A549 (cell line): Measurements from ENCODE around the gene CFAP73. TPM values are rescaled to one million over a fixed set of nuclear protein-coding genes. Genes with fewer than 3 reads are reported as not detected.

Source experiments
- ATAC-seq, 2 experiments: fragments of 200-7000 bp in 1 of 2; fragments of >200 bp in 1 of 2; cut with Nextera tagmentation in 1 of 2; cut with Tn5 transposase in 1 of 2; 3 replicates each; pipeline versions ENCODE4 v1.8.0 to v1.9.1; 2018 to 2020; ENCODE audit warnings: mild to moderate bottlenecking in 1 of 2, moderate library complexity in 1 of 2
- CTCF ChIA-PET: fragments of 300-600 bp; sonication (Branson Sonifier 250); formaldehyde crosslinking; extraction: SDS; loops from one replicate; lab custom pipeline; 2021; ENCODE audit warnings: antibody characterized with exemption, inconsistent platforms; lab: Yijun Ruan, JAX
- POLR2A ChIA-PET: fragments of 350-600 bp; formaldehyde crosslinking; extraction: SDS; loops from one replicate; lab custom pipeline; 2021; ENCODE audit warnings: antibody characterized with exemption, inconsistent platforms; lab: Yijun Ruan, JAX
- DNase-seq, 2 experiments: peaks; one replicate each; pipeline versions ENCODE4 v3.0.0 to v3.0.0-alpha.2; 2011 to 2016; ENCODE audit warnings: low read depth in 1 of 2, low spot score in 1 of 2
- FAIRE-seq: peaks from 2 replicates; lab custom pipeline; 2011; peaks lifted over from hg19 to GRCh38; lab: Jason Lieb, UNC
- H3K27ac ChIP-seq, 2 experiments: fragments of >200 bp; sonication (Bioruptor Twin); formaldehyde crosslinking; 3 replicates each; pipeline ENCODE4 v1.5.1; 2016 to 2017
- H3K4me1 ChIP-seq: fragments of >200 bp; sonication (Bioruptor Twin); formaldehyde crosslinking; 3 replicates; pipeline ENCODE4 v1.6.1; 2016
- H3K4me2 ChIP-seq: fragments of >200 bp; sonication (Bioruptor Twin); formaldehyde crosslinking; 3 replicates; pipeline ENCODE4 v1.6.1; 2016
- H3K4me3 ChIP-seq: fragments of >200 bp; sonication (Bioruptor Twin); formaldehyde crosslinking; 3 replicates; pipeline ENCODE4 v1.5.1; 2016
- H3K9me3 ChIP-seq: fragments of >200 bp; sonication (Bioruptor Twin); formaldehyde crosslinking; 3 replicates; pipeline ENCODE4 v1.6.1; 2016
- BCL3 ChIP-seq: fragments of >200 bp; sonication (Bioruptor Twin); formaldehyde crosslinking; IDR thresholded peaks from 3 replicates; pipeline ENCODE4 v1.6.1; 2016
- BHLHE40 ChIP-seq: IDR thresholded peaks from 2 replicates; pipeline ENCODE4 v1.6.1; 2012; ENCODE audit warnings: low read depth, low read length, inconsistent platforms
- CBX8 ChIP-seq: fragments of 200-600 bp; sonication (generic); IDR thresholded peaks from 2 replicates; pipeline ENCODE4 v1.6.1; 2016
- CEBPB ChIP-seq, 2 experiments: fragments of >200 bp in 1 of 2; sonication (Bioruptor Twin) in 1 of 2; formaldehyde crosslinking in 1 of 2; IDR thresholded peaks; 2 replicates each; pipeline ENCODE4 v1.6.1; 2012 to 2016
- CHD2 ChIP-seq: fragments of 150-350 bp; IDR thresholded peaks from 2 replicates; pipeline ENCODE4 v1.6.1; 2014; ENCODE audit warnings: low read length; ENCODE audit not compliant: partially characterized antibody
- E2F6 ChIP-seq: IDR thresholded peaks from 2 replicates; pipeline ENCODE4 v1.6.1; 2012; ENCODE audit warnings: low read depth, borderline replicate concordance
- EHF ChIP-seq: fragments of 250-450 bp; sonication (Bioruptor Pico); IDR thresholded peaks from 2 replicates; pipeline ENCODE4 v1.5.0; 2020; ENCODE audit warnings: mild to moderate bottlenecking
- GATA3 ChIP-seq: IDR thresholded peaks from 2 replicates; pipeline ENCODE4 v1.6.1; 2012; ENCODE audit warnings: borderline replicate concordance
- HOXB13 ChIP-seq: fragments of 250-450 bp; sonication (Bioruptor Pico); IDR thresholded peaks from 2 replicates; pipeline ENCODE4 v1.5.0; 2020; ENCODE audit warnings: low read depth, mild to moderate bottlenecking, moderate library complexity
- KDM1A ChIP-seq: fragments of 200-600 bp; sonication (generic); IDR thresholded peaks from 2 replicates; pipeline ENCODE4 v1.6.1; 2016; ENCODE audit warnings: low read depth, mild to moderate bottlenecking
- MAFK ChIP-seq: fragments of 450-650 bp; IDR thresholded peaks from 2 replicates; pipeline ENCODE4 v1.6.1; 2014; ENCODE audit not compliant: partially characterized antibody
- MAX ChIP-seq: IDR thresholded peaks from 2 replicates; pipeline ENCODE4 v1.6.1; 2012
- MAZ ChIP-seq: fragments of 150-350 bp; IDR thresholded peaks from 2 replicates; pipeline ENCODE4 v1.6.1; 2014; ENCODE audit warnings: antibody characterized with exemption, low read depth, low read length, borderline replicate concordance
- PBX3 ChIP-seq: IDR thresholded peaks from 2 replicates; pipeline ENCODE4 v1.6.1; 2012
- POLR2AphosphoS2 ChIP-seq: conservative IDR thresholded peaks from 2 replicates; pipeline ENCODE4 v1.6.1; 2012; ENCODE audit warnings: low read length, improper control_type of control experiment, inconsistent platforms
- RAD21 ChIP-seq, 2 experiments: fragments of >200 bp in 1 of 2; sonication (Bioruptor Twin) in 1 of 2; formaldehyde crosslinking in 1 of 2; IDR thresholded peaks in 1 of 2; conservative IDR thresholded peaks in 1 of 2; 2 replicates in 1 of 2; 3 replicates in 1 of 2; pipeline ENCODE4 v1.6.1; 2012 to 2018; ENCODE audit warnings: inconsistent platforms in 1 of 2
- RCOR1 ChIP-seq: fragments of 150-350 bp; IDR thresholded peaks from 2 replicates; pipeline ENCODE4 v1.6.1; 2014; ENCODE audit warnings: antibody characterized with exemption, low read length, low read depth
- RFX5 ChIP-seq: fragments of 450-650 bp; IDR thresholded peaks from 2 replicates; pipeline ENCODE4 v1.7.1; 2014; ENCODE audit warnings: antibody characterized with exemption, mild to moderate bottlenecking, moderate library complexity
- SMC3 ChIP-seq: fragments of >200 bp; sonication (Bioruptor Twin); formaldehyde crosslinking; IDR thresholded peaks from 3 replicates; pipeline ENCODE4 v1.6.1; 2018; ENCODE audit warnings: inconsistent platforms
- SREBF2 ChIP-seq: fragments of 450-650 bp; IDR thresholded peaks from 2 replicates; pipeline ENCODE4 v1.6.1; 2014; ENCODE audit warnings: mild to moderate bottlenecking, moderate library complexity
- USF2 ChIP-seq: fragments of 450-650 bp; IDR thresholded peaks from 2 replicates; pipeline ENCODE4 v1.6.1; 2014; ENCODE audit warnings: antibody characterized with exemption
- ZFP36 ChIP-seq: fragments of 450-650 bp; IDR thresholded peaks from 2 replicates; pipeline ENCODE4 v1.6.1; 2014; ENCODE audit warnings: borderline replicate concordance; ENCODE audit not compliant: partially characterized antibody
- ZNF302 ChIP-seq: fragments of 250-450 bp; sonication (Bioruptor Pico); IDR thresholded peaks from 2 replicates; pipeline ENCODE4 v1.9.0; 2021; ENCODE audit warnings: inconsistent platforms, mild to moderate bottlenecking, moderate library complexity
- ZSCAN20 ChIP-seq: fragments of 250-450 bp; sonication (Bioruptor Pico); IDR thresholded peaks from 2 replicates; pipeline ENCODE4 v1.8.0; 2022; ENCODE audit warnings: mild to moderate bottlenecking, moderate library complexity
- WGBS: methylation state at CpG from one replicate; pipeline ENCODE4 v1.1.6; 2017; ENCODE audit errors: missing lambda C conversion rate; 5-methylcytosine and 5-hydroxymethylcytosine counted together
- polyA plus RNA-seq, 4 experiments: library from polyadenylated mRNA; depleted of rRNA in 3 of 4; stranded (reverse); fragments of >200 nt; fragmentation: RNase III in 1 of 4; extraction: RNeasy Plus Mini Kit Qiagen cat#74134 plus additional on column Dnase treatment in 1 of 4; gene quantifications; 2 replicates in 3 of 4; 3 replicates in 1 of 4; pipeline ENCODE4 v1.2.3, GENCODE V29; 2011 to 2017

CFAP73 gene
- polyA plus RNA-seq, 2 of the 4 experiments (the other 2 are of a cell fraction): 0.05 TPM; not detected in 1

GRCh38 chr12:113108308-113108707, 41.2 kb upstream of the CFAP73 start:
- DNase-seq (no peak), FAIRE-seq (no peak), ATAC-seq (no peak)
- no peak overlapping the region for H3K27ac ChIP-seq
- H3K4me2 ChIP-seq: no peak overlapping the region
- H3K4me1 ChIP-seq: no peaks in the 10 kb centered on the region
- ChIA-PET CTCF (interaction anchor here (1.0 to 4.9 kb wide), 4 partner anchors 10 to 60 kb away, joined by 3 to 22 read pairs (median 6); no protein-coding TSS in a partner anchor), POLR2A (no interaction called here)
- no peaks in the 10 kb centered on the region for H3K9me3 ChIP-seq
- no peak overlapping the region for H3K4me3 ChIP-seq
- TF ChIP-seq KDM1A (peak; percentile 70; the same call in 1 of the 2 replicates), BCL3 (no peak), ZFP36 (peak; percentile 55), SREBF2 (no peak), CBX8 (no peak), GATA3 (no peak)
- 61% methylated on average over 4 of the region's 4 CpGs for WGBS

GRCh38 chr12:113109360-113109759, 40.2 kb upstream of the CFAP73 start:
- DNase-seq (no peak), ATAC-seq (peak; percentile 12 to 15; a peak in 4 of 6 replicates), FAIRE-seq (no peak)
- H3K4me1 ChIP-seq: no peaks in the 10 kb centered on the region
- ChIA-PET CTCF (interaction anchor here (1.0 to 4.9 kb wide), 3 partner anchors 12 to 65 kb away, joined by 3 to 22 read pairs (median 16); no protein-coding TSS in a partner anchor), POLR2A (no interaction called here)
- TF ChIP-seq MAX: no peak
- TF ChIP-seq PBX3: no peak
- no peak for TF ChIP-seq SMC3
- TF ChIP-seq ZSCAN20: no peak
- no peak for TF ChIP-seq CBX8
- no peak overlapping the region for H3K27ac ChIP-seq
- WGBS: 45% methylated on average over 5 of the region's 5 CpGs
- H3K9me3 ChIP-seq: no peaks in the 10 kb centered on the region
- no peak overlapping the region for H3K4me2 ChIP-seq
- H3K4me3 ChIP-seq: no peak overlapping the region

- CTCF ChIA-PET: interaction anchor here (1.0 to 4.9 kb wide), 4 partner anchors 12 to 64 kb away, joined by 3 to 22 read pairs (median 10); no protein-coding TSS in a partner anchor
- Histone ChIP-seq H3K4me3 (no peak overlapping the region), H3K4me1 (no peaks in the 10 kb centered on the region), H3K9me3 (no peaks in the 10 kb centered on the region), H3K27ac (no peak overlapping the region), H3K4me2 (no peak overlapping the region)
- POLR2A ChIA-PET: no interaction called here
- ATAC-seq (peak in 1 of 2 experiments; percentile 9; a peak in 2 of 6 replicates), FAIRE-seq (no peak), DNase-seq (no peak)
- WGBS: 49% methylated on average over 7 of the region's 7 CpGs
- TF ChIP-seq E2F6 (no peak), RFX5 (no peak), MAX (no peak), CEBPB (IDR thresholded peaks at IDR 0.05) (no peak), SMC3 (no peak), MAZ (no peak), MAFK (no peak), KDM1A (no peak)
Observed at GRCh38 chr12:113109872-113110599, 39.5 kb upstream of the CFAP73 start.

- no peak for DNase-seq
- no peak for TF ChIP-seq RCOR1
- TF ChIP-seq ZSCAN20: no peak
- no peak for TF ChIP-seq EHF (CRISPR knock-in tag)
- TF ChIP-seq BHLHE40: no peak
- no peak for TF ChIP-seq POLR2AphosphoS2
- no peak for TF ChIP-seq RFX5
- TF ChIP-seq ZNF302 (CRISPR knock-in tag): no peak
- TF ChIP-seq HOXB13 (CRISPR knock-in tag): no peak
- no peak for TF ChIP-seq CHD2
- TF ChIP-seq PBX3: no peak
- no peak for TF ChIP-seq RAD21 (conservative IDR thresholded peaks at IDR 0.05 in 1 of 2, IDR thresholded peaks at IDR 0.05 in 1 of 2)
- no peak for TF ChIP-seq USF2
- TF ChIP-seq GATA3: no peak
- TF ChIP-seq, all 56 proteins: peak for 0
- no peak for FAIRE-seq
- no peak for ATAC-seq
- Histone ChIP-seq H3K4me1 (no peaks in the 10 kb centered on the region), H3K4me3 (no peak overlapping the region), H3K9me3 (no peaks in the 10 kb centered on the region), H3K4me2 (no peak overlapping the region), H3K27ac (no peak overlapping the region)
- CTCF ChIA-PET: interaction anchor here (1.0 to 4.9 kb wide), 5 partner anchors 13 to 84 kb away, joined by 3 to 22 read pairs (median 3); no protein-coding TSS in a partner anchor
- WGBS: 84% methylated on average over 3 of the region's 3 CpGs
- POLR2A ChIA-PET: no interaction called here
Observed at GRCh38 chr12:113111247-113111646, 38.3 kb upstream of the CFAP73 start.
